H1 (cell line): ENCODE results near the gene ICAM3. TPM values are rescaled to one million over a fixed set of nuclear protein-coding genes. Genes with fewer than 3 reads are reported as not detected.

ENCODE experiments used
- CTCF ChIA-PET: fragments of 300-600 bp; sonication (Branson Sonifier 250); formaldehyde crosslinking; loops from one replicate; lab custom pipeline; 2021; ENCODE audit not compliant: partially characterized antibody; lab: Charles Lee
- POLR2A ChIA-PET: fragments of 300-600 bp; sonication (Branson Sonifier 250); formaldehyde crosslinking; loops from one replicate; lab custom pipeline; 2021; ENCODE audit warnings: inconsistent platforms; ENCODE audit not compliant: partially characterized antibody; lab: Charles Lee
- DNase-seq, 2 experiments: peaks; one replicate each; pipeline versions ENCODE4 v3.0.0 to v3.0.0-alpha.2; 2010 to 2022; ENCODE audit warnings: low spot score in 2 of 2, low read depth in 1 of 2, mixed read lengths in 1 of 2
- FAIRE-seq: peaks from 2 replicates; lab custom pipeline; 2011; peaks lifted over from hg19 to GRCh38; lab: Jason Lieb, UNC
- H2AFZ ChIP-seq: 2 replicates; pipeline ENCODE4 v1.8.1; 2012; ENCODE audit warnings: low read length, inconsistent platforms
- H2AK5ac ChIP-seq: 2 replicates; pipeline ENCODE4 v1.6.1; 2013; ENCODE audit warnings: low read depth, low read length
- H2BK120ac ChIP-seq: replicated peaks from 2 replicates; pipeline ENCODE3; 2013; ENCODE audit warnings: low read depth, low read length, inconsistent platforms
- H2BK12ac ChIP-seq: 2 replicates; pipeline ENCODE4 v1.6.1; 2013; ENCODE audit warnings: low read depth, low read length
- H2BK15ac ChIP-seq: 2 replicates; pipeline ENCODE4 v1.6.1; 2013; ENCODE audit warnings: low read length
- H2BK20ac ChIP-seq: 2 replicates; pipeline ENCODE4 v1.6.1; 2013; ENCODE audit warnings: low read length
- H2BK5ac ChIP-seq: 2 replicates; pipeline ENCODE4 v1.6.1; 2013; ENCODE audit warnings: low read depth, low read length
- H3K14ac ChIP-seq: 2 replicates; pipeline ENCODE4 v1.6.1; 2013; ENCODE audit warnings: inconsistent platforms; ENCODE audit not compliant: insufficient read length
- H3K18ac ChIP-seq: 2 replicates; pipeline ENCODE4 v1.6.1; 2013; ENCODE audit warnings: low read length; ENCODE audit errors: extremely low read depth
- H3K23ac ChIP-seq: 2 replicates; pipeline ENCODE4 v1.6.1; 2013; ENCODE audit warnings: inconsistent platforms; ENCODE audit not compliant: insufficient read length
- H3K23me2 ChIP-seq: 2 replicates; pipeline ENCODE4 v1.6.1; 2013; ENCODE audit warnings: low read depth, low read length
- H3K27ac ChIP-seq: 2 replicates; pipeline ENCODE4 v1.6.1; 2011; ENCODE audit warnings: low read depth, low read length, inconsistent platforms
- H3K27me3 ChIP-seq, 4 experiments: replicated peaks in 1 of 4; 1 replicate in 1 of 4; 2 replicates in 3 of 4; pipeline versions ENCODE4 v1.6.1 to v1.8.1; 2011 to 2013; ENCODE audit warnings: low read length in 3 of 4, mild to moderate bottlenecking in 3 of 4, inconsistent platforms in 2 of 4, mixed read lengths in 2 of 4, moderate library complexity in 1 of 4; ENCODE audit not compliant: control insufficient read depth in 3 of 4, insufficient read depth in 3 of 4; ENCODE audit errors: extremely low read depth in 1 of 4
- H3K36me3 ChIP-seq, 4 experiments: 2 replicates each; pipeline versions ENCODE4 v1.6.1 to v1.8.1; 2011 to 2013; ENCODE audit warnings: mild to moderate bottlenecking in 4 of 4, low read length in 3 of 4, moderate library complexity in 2 of 4, control low read depth in 1 of 4, inconsistent platforms in 1 of 4; ENCODE audit not compliant: insufficient read depth in 4 of 4, control insufficient read depth in 2 of 4
- H3K4ac ChIP-seq: replicated peaks from 2 replicates; pipeline ENCODE3; 2013; ENCODE audit warnings: low read length, low read depth, mixed read lengths, inconsistent platforms; ENCODE audit not compliant: insufficient read length
- H3K4me1 ChIP-seq, 4 experiments: replicated peaks in 1 of 4; 1 replicate in 1 of 4; 2 replicates in 3 of 4; pipeline versions ENCODE4 v1.6.1 to v1.8.1; 2011 to 2013; ENCODE audit warnings: low read length in 3 of 4, inconsistent platforms in 2 of 4, mixed read lengths in 1 of 4; ENCODE audit not compliant: insufficient read depth in 4 of 4, control insufficient read depth in 3 of 4
- H3K4me2 ChIP-seq, 2 experiments: 2 replicates each; pipeline versions ENCODE4 v1.6.1 to v1.8.1; 2011 to 2013; ENCODE audit warnings: low read depth in 2 of 2, low read length in 2 of 2, control low read depth in 1 of 2, inconsistent platforms in 1 of 2, mild to moderate bottlenecking in 1 of 2; ENCODE audit not compliant: insufficient read depth in 1 of 2
- H3K4me3 ChIP-seq, 4 experiments: fragments of 200-600, 300-600 bp in 1 of 4; sonication (generic), shearing (Covaris generic), sonication (Bioruptor Twin) in 1 of 4; 2 replicates each; pipeline versions ENCODE4 v1.5.1 to v1.8.1; 2011 to 2016; ENCODE audit warnings: low read length in 4 of 4, low read depth in 3 of 4, control low read depth in 2 of 4, inconsistent platforms in 2 of 4, mild to moderate bottlenecking in 2 of 4, mixed read lengths in 1 of 4, moderate library complexity in 1 of 4; ENCODE audit not compliant: insufficient read depth in 2 of 4; ENCODE audit errors: extremely low read depth in 1 of 4
- H3K56ac ChIP-seq: replicated peaks from 2 replicates; pipeline ENCODE3; 2013; ENCODE audit warnings: low read depth, mild to moderate bottlenecking, mixed read lengths, low read length, inconsistent platforms; ENCODE audit not compliant: insufficient read length
- H3K79me1 ChIP-seq: 2 replicates; pipeline ENCODE4 v1.6.1; 2013; ENCODE audit warnings: low read depth, low read length, control low read depth
- H3K79me2 ChIP-seq, 2 experiments: 2 replicates each; pipeline versions ENCODE4 v1.6.1 to v1.8.1; 2012 to 2013; ENCODE audit warnings: low read length in 2 of 2, mild to moderate bottlenecking in 2 of 2, inconsistent platforms in 1 of 2; ENCODE audit not compliant: insufficient read depth in 2 of 2, control insufficient read depth in 1 of 2
- H3K9ac ChIP-seq, 4 experiments: replicated peaks in 1 of 4; 1 replicate in 1 of 4; 2 replicates in 3 of 4; pipeline versions ENCODE4 v1.6.1 to v1.8.1; 2011 to 2013; ENCODE audit warnings: low read depth in 3 of 4, low read length in 3 of 4, control low read depth in 2 of 4, mild to moderate bottlenecking in 2 of 4, moderate library complexity in 2 of 4, inconsistent platforms in 1 of 4; ENCODE audit errors: extremely low read depth in 1 of 4
- H3K9me3 ChIP-seq, 2 experiments: 2 replicates each; pipeline versions ENCODE4 v1.6.1 to v1.8.1; 2012 to 2013; ENCODE audit warnings: mild to moderate bottlenecking in 2 of 2, moderate library complexity in 2 of 2, control low read depth in 1 of 2, inconsistent platforms in 1 of 2, low read depth in 1 of 2, low read length in 1 of 2, mixed read lengths in 1 of 2; ENCODE audit not compliant: insufficient read depth in 2 of 2
- H4K20me1 ChIP-seq, 2 experiments: replicated peaks in 1 of 2; 2 replicates each; pipeline versions ENCODE3 to v1.8.1; 2011 to 2013; ENCODE audit warnings: inconsistent platforms in 2 of 2, low read length in 2 of 2, mild to moderate bottlenecking in 1 of 2; ENCODE audit not compliant: insufficient read depth in 2 of 2, control insufficient read depth in 1 of 2
- H4K5ac ChIP-seq: 2 replicates; pipeline ENCODE4 v1.6.1; 2013; ENCODE audit warnings: low read length, low read depth, mixed read lengths, inconsistent platforms; ENCODE audit not compliant: insufficient read length
- H4K8ac ChIP-seq: 2 replicates; pipeline ENCODE4 v1.8.0; 2013; ENCODE audit warnings: mild to moderate bottlenecking, moderate library complexity, low read length, inconsistent platforms; ENCODE audit not compliant: insufficient read depth; ENCODE audit errors: extremely low read depth
- H4K91ac ChIP-seq: replicated peaks from 2 replicates; pipeline ENCODE3; 2013; ENCODE audit warnings: low read length, mixed read lengths, inconsistent platforms; ENCODE audit not compliant: insufficient read length
- CBX5 ChIP-seq: fragments of 300-800, 300-1000 bp; sonication (generic); IDR thresholded peaks from 2 replicates; pipeline ENCODE4 v1.7.1; 2016; ENCODE audit warnings: antibody characterized with exemption, low read length, low read depth
- EP300 ChIP-seq, 2 experiments: IDR thresholded peaks; 1 replicate in 1 of 2; 2 replicates in 1 of 2; pipeline ENCODE4 v1.6.1; 2011 to 2012; ENCODE audit warnings: low read depth in 2 of 2, low read length in 2 of 2, mild to moderate bottlenecking in 2 of 2, borderline replicate concordance in 1 of 2, inconsistent platforms in 1 of 2, moderate library complexity in 1 of 2
- HDAC2 ChIP-seq, 2 experiments: fragments of 300-600 bp in 1 of 2; sonication (generic) in 1 of 2; IDR thresholded peaks; 2 replicates each; pipeline ENCODE4 v1.6.1; 2011 to 2012; ENCODE audit warnings: low read depth in 2 of 2, low read length in 2 of 2, mild to moderate bottlenecking in 2 of 2, moderate library complexity in 2 of 2, borderline replicate concordance in 1 of 2, inconsistent platforms in 1 of 2
- KDM1A ChIP-seq: fragments of 200-600, 300-600 bp; sonication (generic); IDR thresholded peaks from 2 replicates; pipeline ENCODE4 v1.7.1; 2016; ENCODE audit warnings: mild to moderate bottlenecking, low read length, borderline replicate concordance
- KDM5A ChIP-seq: fragments of 200-600 bp; IDR thresholded peaks from 2 replicates; pipeline ENCODE4 v1.7.1; 2012; ENCODE audit warnings: mild to moderate bottlenecking, low read length, inconsistent platforms, mixed read lengths
- RFX5 ChIP-seq: IDR thresholded peaks from 2 replicates; pipeline ENCODE4 v1.6.1; 2011; ENCODE audit warnings: low read depth, low read length, improper control_type of control experiment, borderline replicate concordance
- SAP30 ChIP-seq: fragments of 300-600 bp; sonication (generic); IDR thresholded peaks from 2 replicates; pipeline ENCODE4 v1.7.1; 2012; ENCODE audit warnings: low read length, moderate library complexity, mild to moderate bottlenecking, inconsistent platforms; ENCODE audit not compliant: insufficient read depth, insufficient replicate concordance
- SP1 ChIP-seq: IDR thresholded peaks from 2 replicates; pipeline ENCODE4 v1.6.1; 2011; ENCODE audit warnings: low read depth, low read length
- SRF ChIP-seq: IDR thresholded peaks from 2 replicates; pipeline ENCODE4 v1.6.1; 2011; ENCODE audit warnings: mild to moderate bottlenecking, low read depth, low read length, moderate library complexity
- TCF12 ChIP-seq: IDR thresholded peaks from 2 replicates; pipeline ENCODE4 v1.6.1; 2011; ENCODE audit warnings: low read depth, mild to moderate bottlenecking, low read length
- TEAD4 ChIP-seq: IDR thresholded peaks from 2 replicates; pipeline ENCODE4 v1.6.1; 2012; ENCODE audit warnings: low read depth, low read length, inconsistent platforms, mixed read lengths
- YY1 ChIP-seq: IDR thresholded peaks from 2 replicates; pipeline ENCODE4 v1.6.1; 2011; ENCODE audit warnings: low read depth, mild to moderate bottlenecking, low read length
- WGBS, 2 experiments: shearing (Covaris generic) in 1 of 2; methylation state at CpG; one replicate each; pipeline versions ENCODE4 v1.1.6 to v1.1.7; 2013 to 2015; ENCODE audit warnings: low lambda C conversion rate in 2 of 2, mixed read lengths in 2 of 2, inconsistent platforms in 1 of 2, low coverage in 1 of 2, missing lambda C conversion rate in 1 of 2; ENCODE audit not compliant: insufficient replicate concordance in 2 of 2, insufficient coverage in 1 of 2, insufficient read length in 1 of 2; ENCODE audit errors: extremely low coverage in 1 of 2, missing lambda C conversion rate in 1 of 2; 5-methylcytosine and 5-hydroxymethylcytosine counted together
- polyA plus RNA-seq, 7 experiments: library from polyadenylated mRNA; depleted of rRNA in 3 of 7; stranded (reverse) in 5 of 7; unstranded in 2 of 7; fragments of >200 nt in 5 of 7; fragments of 200-250 nt in 2 of 7; gene quantifications; 1 replicate in 5 of 7; 2 replicates in 1 of 7; 4 replicates in 1 of 7; pipeline versions ENCODE4 v1.2.1 to v1.2.3, GENCODE V29; 2011 to 2013; ENCODE audit warnings: missing spikeins in 2 of 7, mixed read lengths in 2 of 7
- total RNA-seq: library from RNA; stranded (reverse); fragmentation: NEBNext Ultra II Directional; extraction: Animal tissue kit (Norgen Biotek cat#: 25700); gene quantifications from 2 replicates; pipeline ENCODE4 v1.2.1, GENCODE V29; 2021
- TF ChIP-seq, protein P1 (sequence below): IDR thresholded peaks from 2 replicates; pipeline ENCODE4 v1.6.1; 2011; ENCODE audit warnings: low read length, improper control_type of control experiment

ICAM3 gene
- total and polyA plus RNA-seq, 2 of the 8 experiments (the other 6 are each of a cell fraction or from before 2014, with no cell fraction given), result 15.4 to 16.5 TPM

DNA sequence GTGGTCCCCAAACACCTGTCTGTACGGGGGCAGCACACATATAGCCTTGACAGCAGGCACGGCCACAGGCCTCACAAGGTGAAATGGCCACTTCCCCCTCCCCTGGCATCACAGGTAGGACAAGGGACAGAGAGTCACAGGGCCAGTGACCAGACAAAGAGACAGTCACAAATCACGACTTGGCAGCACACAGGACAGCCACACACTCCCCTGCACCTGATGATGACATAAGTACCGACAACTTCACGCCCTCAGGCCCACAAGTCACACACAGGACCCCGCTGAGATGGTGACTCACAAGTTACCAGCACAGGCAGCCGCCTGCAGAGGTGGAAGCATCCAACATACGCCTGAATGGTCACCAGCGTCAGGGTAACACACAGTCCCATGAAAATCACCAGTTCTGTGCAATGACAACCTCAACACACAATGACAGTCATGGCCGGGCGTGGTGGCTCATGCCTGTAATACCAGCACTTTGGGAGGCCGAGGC, 24.4 kb upstream of the ICAM3 start:
- POLR2A ChIA-PET, result no interaction called here
- Histone ChIP-seq H3K18ac (no peak overlapping the region), H4K20me1 (peaks cover 3 to 6% of the 10 kb centered on the region in 2 experiments), H2BK120ac (no peak overlapping the region), H3K4me2 (no peak overlapping the region), H3K4me1 (no peaks in the 10 kb centered on the region), H3K9me3 (no peaks in the 10 kb centered on the region), H2AK5ac (no peak overlapping the region), H3K4me3 (no peak overlapping the region), H2BK5ac (no peak overlapping the region), H3K4ac (no peak overlapping the region), H3K27ac (no peak overlapping the region), H3K36me3 (peaks cover 0 to 22% (median 9%) of the 10 kb centered on the region in 4 experiments; a peak in 6 of 8 replicates), H2AFZ (no peak overlapping the region), H3K14ac (no peak overlapping the region), H3K27me3 (no peaks in the 10 kb centered on the region), H4K8ac (no peak overlapping the region), H3K23me2 (0 out of 2 replicates have a peak, but pooled peaks cover 2% of the 10 kb centered on the region), H3K23ac (no peak overlapping the region), H3K56ac (no peak overlapping the region), H4K91ac (no peak overlapping the region), H3K79me1 (peaks cover 2% of the 10 kb centered on the region; the same call in 1 of the 2 replicates), H3K9ac (no peak overlapping the region), H2BK20ac (no peak overlapping the region), H3K79me2 (no peaks in the 10 kb centered on the region), H4K5ac (no peak overlapping the region), H2BK12ac (no peak overlapping the region), H2BK15ac (no peak overlapping the region)
- CTCF ChIA-PET, result interaction anchor here (0.9 kb wide), 1 partner anchor 10 kb away, joined by 3 read pairs; no protein-coding TSS in a partner anchor
- FAIRE-seq (no peak), DNase-seq (no peak)
- 85% methylated on average over 12 of the region's 12 CpGs; no CpG with 5 or more reads in 1 of the 2 experiments for WGBS, 2 experiments
- TF ChIP-seq YY1 (no peak), CBX5 (no peak), KDM1A (no peak), SP1 (no peak), SAP30 (no peak), RFX5 (no peak), EP300 (IDR thresholded peaks at IDR 0.05; ENCODE audit: borderline replicate concordance in 1 of 2, low read depth in 2 of 2, low read length in 2 of 2) (no peak), HDAC2 (IDR thresholded peaks at IDR 0.05; ENCODE audit: borderline replicate concordance in 1 of 2, low read depth in 2 of 2, low read length in 2 of 2) (no peak), TCF12 (no peak), TEAD4 (no peak), SRF (no peak), KDM5A (no peak)
- TF ChIP-seq, protein P1, sequence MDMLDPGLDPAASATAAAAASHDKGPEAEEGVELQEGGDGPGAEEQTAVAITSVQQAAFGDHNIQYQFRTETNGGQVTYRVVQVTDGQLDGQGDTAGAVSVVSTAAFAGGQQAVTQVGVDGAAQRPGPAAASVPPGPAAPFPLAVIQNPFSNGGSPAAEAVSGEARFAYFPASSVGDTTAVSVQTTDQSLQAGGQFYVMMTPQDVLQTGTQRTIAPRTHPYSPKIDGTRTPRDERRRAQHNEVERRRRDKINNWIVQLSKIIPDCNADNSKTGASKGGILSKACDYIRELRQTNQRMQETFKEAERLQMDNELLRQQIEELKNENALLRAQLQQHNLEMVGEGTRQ, result no peak
